Limb (tissue), 2 donors: ENCODE results near the gene FOS.

Source experiments
- DNase-seq, 2 donors: peaks; one replicate each; pipeline ENCODE4 v3.0.0-alpha.2; 2016; ENCODE audit errors: extremely low spot score in 2 of 2

Gene FOS

GRCh38 chr14:75315144-75315543 is 36.5 kb downstream of the FOS start:
- DNase-seq: peak in 1 of 2 donors; percentile 49

DNA sequence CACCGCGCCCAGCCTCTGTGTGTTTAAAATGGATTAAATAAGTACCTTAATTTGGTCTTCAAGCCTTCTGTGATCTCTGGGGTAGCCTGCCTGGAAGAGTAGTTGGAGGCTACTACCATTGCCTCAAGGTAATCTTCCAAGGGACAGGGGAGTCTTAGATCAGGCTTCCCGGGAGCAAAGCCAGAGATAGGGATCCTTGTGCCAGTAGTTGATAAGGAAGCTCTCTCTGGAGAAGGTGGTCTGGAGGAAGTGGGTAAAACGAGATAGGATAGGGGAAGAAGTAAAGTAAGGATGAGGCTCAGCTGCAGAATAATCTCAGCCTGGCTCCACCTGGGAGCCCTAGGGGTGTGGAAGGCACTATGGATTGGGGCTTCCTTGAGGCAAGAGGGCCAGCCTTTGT is 38.5 kb downstream of the FOS start:
- DNase-seq: no peak

- no peak for DNase-seq
Observed at GRCh38 chr14:75318353-75318752, 39.7 kb downstream of the FOS start.

GRCh38 chr14:75319021-75319420 is 40.4 kb downstream of the FOS start:
- no peak for DNase-seq

- no peak for DNase-seq
Observed at GRCh38 chr14:75320196-75320595, 41.6 kb downstream of the FOS start.

DNA sequence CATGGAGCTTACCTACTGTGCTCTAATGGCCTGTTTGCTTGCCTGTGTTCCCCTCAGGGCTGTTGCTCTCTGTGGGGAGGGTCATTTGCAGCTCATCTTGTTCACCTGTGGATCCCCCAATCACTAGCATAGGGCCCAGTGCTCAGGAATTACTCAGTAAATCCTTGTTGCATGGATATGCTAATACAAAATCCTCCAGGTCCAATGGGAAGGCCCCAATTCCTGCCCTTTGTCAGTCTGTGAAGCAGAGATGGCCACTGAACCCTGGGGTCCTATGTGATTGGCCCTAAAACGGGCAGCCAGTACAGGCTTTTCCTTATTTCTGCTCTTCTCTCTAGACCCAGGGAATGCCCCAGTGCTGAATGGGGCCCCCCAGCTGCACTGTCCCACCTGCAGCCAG is 44.1 kb downstream of the FOS start:
- no peak for DNase-seq

GRCh38 chr14:75323571-75323970 is 44.9 kb downstream of the FOS start:
- DNase-seq: no peak

DNA sequence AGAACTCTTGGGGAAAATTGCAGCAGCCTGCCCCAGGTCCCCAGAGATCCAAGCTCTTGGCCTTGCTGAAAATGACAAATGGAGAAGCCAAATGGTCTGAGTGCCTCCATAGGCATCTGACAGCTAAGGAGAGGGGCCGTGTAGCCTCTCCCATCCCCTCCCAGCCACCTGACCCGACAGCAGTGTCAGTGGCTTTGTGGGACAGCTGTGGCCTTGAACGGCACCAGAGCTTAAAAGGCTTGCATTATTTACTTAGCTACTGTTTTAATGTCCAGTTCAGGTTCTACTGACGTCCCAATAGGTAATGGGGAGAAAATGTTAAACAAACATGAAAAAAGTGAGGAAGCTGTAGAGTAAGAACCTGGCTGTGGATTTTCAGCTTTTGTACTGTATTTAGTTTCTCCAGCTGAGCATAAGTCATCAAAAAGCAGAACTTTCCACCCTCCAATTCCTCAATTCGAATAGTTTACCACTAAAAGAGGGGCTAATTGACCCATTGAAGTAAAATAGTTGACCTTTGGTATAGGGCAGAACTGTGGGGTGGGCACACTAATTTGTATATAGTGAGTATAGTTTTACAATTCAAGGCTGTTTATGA is 50.0 kb downstream of the FOS start:
- DNase-seq: no peak

- no peak for DNase-seq
Observed at GRCh38 chr14:75329369-75329768, 50.7 kb downstream of the FOS start.

DNA sequence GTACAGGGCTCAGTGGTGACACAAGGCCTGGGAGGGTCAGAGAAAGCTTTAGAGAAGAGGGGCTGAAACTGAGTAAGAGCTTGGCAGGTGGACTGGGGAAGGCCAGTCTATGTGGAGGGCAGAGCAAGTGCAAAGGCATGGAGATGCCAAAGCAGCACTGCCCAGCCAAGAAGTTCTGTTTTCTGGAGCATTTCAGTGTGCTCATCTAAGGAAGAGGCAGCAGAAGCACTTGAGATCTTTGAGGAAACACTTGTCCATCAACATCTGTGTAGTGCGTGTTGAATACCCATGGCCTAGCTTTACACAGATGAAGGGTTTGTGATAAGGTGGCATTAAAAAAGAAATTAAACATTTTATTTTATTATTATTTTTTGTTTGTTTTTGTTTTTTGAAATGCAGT is 52.8 kb downstream of the FOS start:
- no peak for DNase-seq
